GM12878 (cell line): Measurements from ENCODE around the gene RASAL3.

Experiments used
- CHD2 ChIP-seq: IDR thresholded peaks from 2 replicates; pipeline ENCODE4 v1.6.1; 2011; ENCODE audit warnings: low read depth, low read length, improper control_type of control experiment, borderline replicate concordance
- CTCF ChIP-seq, 3 experiments: IDR thresholded peaks in 2 of 3; conservative IDR thresholded peaks in 1 of 3; 2 replicates each; pipeline ENCODE4 v1.5.1; 2011; ENCODE audit warnings: low read depth in 3 of 3, low read length in 3 of 3, mild to moderate bottlenecking in 3 of 3, control low read depth in 2 of 3, moderate library complexity in 2 of 3, inconsistent platforms in 1 of 3, mixed read lengths in 1 of 3; ENCODE audit not compliant: control insufficient read depth in 2 of 3, insufficient read depth in 1 of 3; ENCODE audit errors: extremely low read depth in 1 of 3
- CUX1 ChIP-seq: IDR thresholded peaks from 2 replicates; pipeline ENCODE4 v1.6.1; 2012; ENCODE audit warnings: improper control_type of control experiment, low read depth, low read length; ENCODE audit not compliant: insufficient replicate concordance
- KLF5 ChIP-seq: fragments of 450-650 bp; IDR thresholded peaks from 2 replicates; pipeline ENCODE4 v1.6.1; 2014; ENCODE audit warnings: mild to moderate bottlenecking; ENCODE audit not compliant: partially characterized antibody
- NBN ChIP-seq: fragments of 450-650 bp; IDR thresholded peaks from 2 replicates; pipeline ENCODE4 v1.6.1; 2016
- NR2C1 ChIP-seq: fragments of 450-650 bp; IDR thresholded peaks from 2 replicates; pipeline ENCODE4 v1.6.1; 2017; ENCODE audit warnings: antibody characterized with exemption, mild to moderate bottlenecking, moderate library complexity
- POLR2A ChIP-seq: IDR thresholded peaks from 2 replicates; pipeline ENCODE4 v1.6.1; 2011; ENCODE audit warnings: low read depth, mild to moderate bottlenecking, low read length
- POLR2AphosphoS2 ChIP-seq: IDR thresholded peaks from 2 replicates; pipeline ENCODE4 v1.6.1; 2011; ENCODE audit warnings: low read depth, mild to moderate bottlenecking, low read length, improper control_type of control experiment, moderate library complexity
- POLR2AphosphoS5 ChIP-seq: IDR thresholded peaks from 2 replicates; pipeline ENCODE4 v1.6.1; 2011; ENCODE audit warnings: mild to moderate bottlenecking, low read length, inconsistent platforms
- REST ChIP-seq: IDR thresholded peaks from 2 replicates; pipeline ENCODE4 v1.6.1; 2012; ENCODE audit warnings: mild to moderate bottlenecking, low read depth, low read length
- TAF1 ChIP-seq: IDR thresholded peaks from 2 replicates; pipeline ENCODE4 v1.6.1; 2011; ENCODE audit warnings: mild to moderate bottlenecking, low read depth, low read length, borderline replicate concordance
- TBL1XR1 ChIP-seq: IDR thresholded peaks from 2 replicates; pipeline ENCODE4 v1.6.1; 2012; ENCODE audit warnings: low read depth, low read length, improper control_type of control experiment
- USF2 ChIP-seq: IDR thresholded peaks from 2 replicates; pipeline ENCODE4 v1.6.1; 2011; ENCODE audit warnings: low read depth, low read length, improper control_type of control experiment, borderline replicate concordance
- ZBTB33 ChIP-seq: fragments of 450-650 bp; IDR thresholded peaks from 2 replicates; pipeline ENCODE4 v1.6.1; 2017; ENCODE audit warnings: mild to moderate bottlenecking

- no peak for TF ChIP-seq REST
- no peak for TF ChIP-seq POLR2AphosphoS5
- TF ChIP-seq KLF5, result no peak
- no peak for TF ChIP-seq CTCF (IDR thresholded peaks at IDR 0.05 in 2 of 3, conservative IDR thresholded peaks at IDR 0.05 in 1 of 3; ENCODE audit: control insufficient read depth in 2 of 3, extremely low read depth in 1 of 3, insufficient read depth in 1 of 3, low read depth in 3 of 3, low read length in 3 of 3)
- no peak for TF ChIP-seq NBN
- TF ChIP-seq TBL1XR1, result no peak
- no peak for TF ChIP-seq TAF1
- no peak for TF ChIP-seq POLR2AphosphoS2
- no peak for TF ChIP-seq USF2
- no peak for TF ChIP-seq POLR2A
- no peak for TF ChIP-seq NR2C1
- TF ChIP-seq CUX1, result no peak
- TF ChIP-seq CHD2, result no peak
- TF ChIP-seq ZBTB33, result no peak
These were observed 61.8 kb downstream of the RASAL3 start for GRCh38 chr19:15402411-15403150.
